Kidney (tissue), 14 donors: ENCODE results near the gene SMIM12. TPM values are rescaled to one million over a fixed set of nuclear protein-coding genes. Genes with fewer than 3 reads are reported as not detected.
"Not testable (repeated sequence)": the region's sequence is repeated elsewhere in the genome, so short reads cannot be mapped to it uniquely, and the experiment has no call there.

Experiments
- DNase-seq, 5 donors: peaks; one replicate each; pipeline ENCODE4 v3.0.0-alpha.2; 2013 to 2020
- FAIRE-seq: peaks from 2 replicates; lab custom pipeline; 2012; peaks lifted over from hg19 to GRCh38; lab: Jason Lieb, UNC
- H3K27ac ChIP-seq, 2 donors: one replicate each; pipeline ENCODE4 v1.7.0; 2013; ENCODE audit warnings: low read depth in 2 of 2, low read length in 2 of 2, inconsistent platforms in 1 of 2
- H3K27me3 ChIP-seq: one replicate; pipeline ENCODE4 v1.7.1; 2013; ENCODE audit warnings: low read length, inconsistent platforms; ENCODE audit not compliant: control insufficient read depth, insufficient read depth
- H3K36me3 ChIP-seq, 3 donors: one replicate each; pipeline versions ENCODE4 v1.7.0 to v1.7.1; 2013; ENCODE audit warnings: low read length in 3 of 3, control low read depth in 1 of 3, inconsistent platforms in 1 of 3; ENCODE audit not compliant: insufficient read depth in 3 of 3, control insufficient read depth in 2 of 3
- H3K4me1 ChIP-seq, 3 donors: one replicate each; pipeline versions ENCODE4 v1.7.0 to v1.7.1; 2013; ENCODE audit warnings: low read length in 3 of 3, inconsistent platforms in 1 of 3, low read depth in 1 of 3; ENCODE audit not compliant: control insufficient read depth in 2 of 3, insufficient read depth in 2 of 3
- H3K4me3 ChIP-seq, 3 donors: one replicate each; pipeline versions ENCODE4 v1.7.0 to v1.8.1; 2013; ENCODE audit warnings: low read length in 3 of 3, control low read depth in 1 of 3, inconsistent platforms in 1 of 3
- H3K9ac ChIP-seq, 3 donors: one replicate each; pipeline versions ENCODE4 v1.7.0 to v1.7.1; 2013; ENCODE audit warnings: low read length in 3 of 3, control low read depth in 1 of 3, inconsistent platforms in 1 of 3
- H3K9me3 ChIP-seq, 3 donors: one replicate each; pipeline versions ENCODE4 v1.7.0 to v1.7.1; 2013; ENCODE audit warnings: low read length in 3 of 3, control low read depth in 1 of 3, inconsistent platforms in 1 of 3; ENCODE audit not compliant: control insufficient read depth in 2 of 3, insufficient read depth in 1 of 3
- intact Hi-C: fragments of 100-400 bp; cut with DNase I; formaldehyde crosslinking; loops from one replicate; pipeline ENCODE4 v1.11.1; 2022
- polyA plus RNA-seq: library from polyadenylated mRNA; stranded (reverse); fragments of 350-450 nt; fragmentation: Illumina TruSeq; extraction: RNeasy Lipid Tissue Mini Kit (QIAGEN cat#74804); gene quantifications from one replicate; pipeline ENCODE4 v1.2.3, GENCODE V29; 2014; ENCODE audit warnings: low read depth, low replicate concordance; ENCODE audit not compliant: insufficient read depth
- total RNA-seq: library from RNA; stranded (reverse); fragmentation: NEBNext Ultra II Directional; extraction: Animal tissue kit (Norgen Biotek cat#: 25700); gene quantifications from one replicate; pipeline ENCODE4 v1.2.1, GENCODE V29; 2021
- TF ChIP-seq, protein P1 (sequence below): IDR thresholded peaks from 3 replicates; pipeline ENCODE4 v1.5.1; 2012; ENCODE audit warnings: mild to moderate bottlenecking, moderate library complexity, borderline replicate concordance; ENCODE audit not compliant: insufficient read depth; ENCODE audit errors: extremely low read depth
- donor health status: control.
- donor health status: control.
- donor health status: control.
- donor health status: control.
- donor health status: control.
- donor health status: DM: yes; HTN: yes; CAD: no.
- donor health status: Normal renal cell carcinoma (clear cell type).

The SMIM12 gene
- total and polyA plus RNA-seq, 2 donors from 2014 or later, result 49.2 to 85.9 TPM

GRCh38 chr1:34825455-34826091, 34.0 kb downstream of the SMIM12 start:
- no peak for DNase-seq
- TF ChIP-seq, protein P1, sequence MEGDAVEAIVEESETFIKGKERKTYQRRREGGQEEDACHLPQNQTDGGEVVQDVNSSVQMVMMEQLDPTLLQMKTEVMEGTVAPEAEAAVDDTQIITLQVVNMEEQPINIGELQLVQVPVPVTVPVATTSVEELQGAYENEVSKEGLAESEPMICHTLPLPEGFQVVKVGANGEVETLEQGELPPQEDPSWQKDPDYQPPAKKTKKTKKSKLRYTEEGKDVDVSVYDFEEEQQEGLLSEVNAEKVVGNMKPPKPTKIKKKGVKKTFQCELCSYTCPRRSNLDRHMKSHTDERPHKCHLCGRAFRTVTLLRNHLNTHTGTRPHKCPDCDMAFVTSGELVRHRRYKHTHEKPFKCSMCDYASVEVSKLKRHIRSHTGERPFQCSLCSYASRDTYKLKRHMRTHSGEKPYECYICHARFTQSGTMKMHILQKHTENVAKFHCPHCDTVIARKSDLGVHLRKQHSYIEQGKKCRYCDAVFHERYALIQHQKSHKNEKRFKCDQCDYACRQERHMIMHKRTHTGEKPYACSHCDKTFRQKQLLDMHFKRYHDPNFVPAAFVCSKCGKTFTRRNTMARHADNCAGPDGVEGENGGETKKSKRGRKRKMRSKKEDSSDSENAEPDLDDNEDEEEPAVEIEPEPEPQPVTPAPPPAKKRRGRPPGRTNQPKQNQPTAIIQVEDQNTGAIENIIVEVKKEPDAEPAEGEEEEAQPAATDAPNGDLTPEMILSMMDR, result no peak
- no peak overlapping the region for H3K27ac ChIP-seq
- no peaks in the 10 kb centered on the region for H3K27me3 ChIP-seq
- no peak overlapping the region for H3K4me3 ChIP-seq
- peaks cover 0 to 2% (median 0%) of the 10 kb centered on the region in 3 donors for H3K4me1 ChIP-seq
- no peaks in the 10 kb centered on the region for H3K9me3 ChIP-seq
- no peak for FAIRE-seq
- intact Hi-C loops, result no loop called here
- no peak overlapping the region for H3K9ac ChIP-seq
- no peaks in the 10 kb centered on the region for H3K36me3 ChIP-seq

GRCh38 chr1:34824817-34825454, 34.6 kb downstream of the SMIM12 start:
- intact Hi-C loops, result no loop called here
- no peaks in the 10 kb centered on the region for H3K36me3 ChIP-seq
- DNase-seq (no peak), FAIRE-seq (no peak)
- no peaks in the 10 kb centered on the region for H3K9me3 ChIP-seq
- TF ChIP-seq, protein P1, result no peak
- no peak overlapping the region for H3K27ac ChIP-seq
- H3K4me3 ChIP-seq, result no peak overlapping the region
- H3K27me3 ChIP-seq, result no peaks in the 10 kb centered on the region
- H3K9ac ChIP-seq, result no peak overlapping the region
- peaks cover 0 to 2% (median 0%) of the 10 kb centered on the region in 3 donors for H3K4me1 ChIP-seq

- FAIRE-seq (no peak), DNase-seq (no peak)
- intact Hi-C loops, result no loop called here
- TF ChIP-seq, protein P1, result no peak
- no peak overlapping the region for H3K27ac ChIP-seq
- H3K4me3 ChIP-seq, result no peak overlapping the region
- no peak overlapping the region for H3K9ac ChIP-seq
- H3K9me3 ChIP-seq, result no peaks in the 10 kb centered on the region
- no peaks in the 10 kb centered on the region for H3K27me3 ChIP-seq
- peaks cover 0 to 2% (median 0%) of the 10 kb centered on the region in 3 donors for H3K4me1 ChIP-seq
- no peaks in the 10 kb centered on the region for H3K36me3 ChIP-seq
Measured at GRCh38 chr1:34822202-34822601, 37.3 kb downstream of the SMIM12 start.

DNA sequence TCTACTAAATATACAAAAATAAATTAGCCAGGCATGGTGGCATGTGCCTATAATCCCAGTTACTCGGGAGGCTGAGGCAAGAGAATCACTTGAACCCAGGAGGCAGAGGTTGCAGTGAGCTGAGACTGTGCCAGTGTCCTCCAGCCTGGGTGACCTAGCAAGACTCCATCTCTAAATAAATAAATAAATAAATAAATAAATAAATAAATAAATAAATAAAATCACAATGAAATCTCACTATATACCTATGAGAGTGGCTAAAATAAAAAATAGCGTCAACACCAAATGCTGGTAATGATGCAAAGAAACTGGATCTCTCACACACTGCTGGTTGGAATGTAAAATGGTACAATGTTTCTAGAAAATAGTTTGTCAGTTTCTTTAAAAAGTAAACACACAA, 40.7 kb downstream of the SMIM12 start:
- H3K9me3 ChIP-seq, H3K9ac ChIP-seq, FAIRE-seq, intact Hi-C loops, H3K4me1 ChIP-seq, DNase-seq, H3K27ac ChIP-seq, H3K36me3 ChIP-seq, H3K27me3 ChIP-seq, H3K4me3 ChIP-seq: not testable (repeated sequence)
